Right renal cortex interstitium (tissue), 3 donors: ENCODE results near the gene PTN. TPM values are rescaled to one million over a fixed set of nuclear protein-coding genes. Genes with fewer than 3 reads are reported as not detected.
"Not testable (repeated sequence)": the region's sequence is repeated elsewhere in the genome, so short reads cannot be mapped to it uniquely, and the experiment has no call there.

Experiments
- DNase-seq, 3 donors: peaks; one replicate each; pipeline ENCODE4 v3.0.0-alpha.2; 2013; ENCODE audit warnings: low read depth in 3 of 3, low spot score in 2 of 3
- polyA plus RNA-seq, 3 donors: library from polyadenylated mRNA; unstranded; fragments of 120-200 nt; gene quantifications; one replicate each; pipeline ENCODE4 v1.2.1, GENCODE V29; 2013; ENCODE audit not compliant: insufficient read length in 3 of 3

The PTN gene
- polyA plus RNA-seq, 3 donors = 197 to 231 (median 216) TPM

DNA sequence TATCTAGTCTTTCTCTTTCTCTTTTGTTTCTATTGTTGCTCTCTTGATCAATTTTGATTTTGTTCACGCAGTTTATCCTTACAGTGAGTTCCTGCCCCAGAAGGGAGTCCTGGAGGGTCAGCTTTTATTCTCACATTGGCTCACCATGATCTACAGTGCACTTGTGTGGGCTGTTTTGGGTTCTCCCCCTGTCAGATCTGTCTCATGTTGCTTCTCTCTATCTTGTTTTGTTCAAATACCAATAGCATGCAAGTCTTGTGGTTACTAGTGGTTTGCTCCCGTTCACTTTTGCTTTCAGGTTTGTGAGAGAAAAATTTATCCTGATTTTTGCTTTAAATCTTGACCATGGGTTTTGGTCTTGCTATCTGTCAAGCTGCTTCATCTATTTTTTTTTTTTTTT is 74.3 kb downstream of the PTN start:
- no peak for DNase-seq

DNA sequence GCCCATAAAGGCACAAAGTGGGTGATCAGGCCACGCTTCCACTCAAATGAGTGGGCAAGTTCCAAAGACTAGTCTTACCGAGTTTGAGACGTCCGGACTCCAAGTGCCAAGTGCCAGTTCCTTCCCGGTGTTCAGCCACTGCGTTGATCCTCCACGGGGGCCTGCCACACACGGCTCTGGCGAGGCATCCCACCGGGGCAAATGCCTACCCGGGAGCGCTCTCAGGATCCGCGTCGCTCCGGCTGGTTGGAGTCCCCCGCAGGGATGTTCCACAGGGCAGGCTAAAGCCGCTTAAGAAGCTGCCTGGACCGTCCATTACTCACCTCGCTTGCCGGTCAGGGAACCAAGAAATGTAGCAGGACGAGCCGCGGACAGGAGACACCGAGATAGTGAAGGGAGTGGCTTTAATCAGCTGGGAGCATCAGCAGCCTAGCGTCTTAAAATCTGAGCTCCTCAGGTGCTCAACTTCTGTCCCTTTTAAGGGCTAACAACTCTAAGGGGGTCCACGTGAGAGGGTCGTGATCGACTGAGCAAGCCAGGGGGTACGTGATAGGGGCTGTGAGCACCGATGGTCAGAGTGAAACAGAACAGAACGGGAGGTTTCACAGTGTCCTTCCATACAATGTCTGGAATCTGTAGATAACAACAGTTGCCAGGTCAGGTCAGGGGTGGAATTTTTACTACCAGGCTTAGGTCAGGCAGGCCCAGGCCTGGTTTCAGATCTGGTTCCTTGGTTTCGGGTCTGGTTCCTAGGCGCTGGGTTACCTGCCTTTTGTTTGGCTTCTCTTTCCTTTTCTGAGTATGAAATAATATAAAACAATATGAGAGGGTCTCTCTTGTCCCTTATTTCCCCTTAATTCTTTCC is 75.3 kb downstream of the PTN start:
- not testable (repeated sequence) for DNase-seq

DNA sequence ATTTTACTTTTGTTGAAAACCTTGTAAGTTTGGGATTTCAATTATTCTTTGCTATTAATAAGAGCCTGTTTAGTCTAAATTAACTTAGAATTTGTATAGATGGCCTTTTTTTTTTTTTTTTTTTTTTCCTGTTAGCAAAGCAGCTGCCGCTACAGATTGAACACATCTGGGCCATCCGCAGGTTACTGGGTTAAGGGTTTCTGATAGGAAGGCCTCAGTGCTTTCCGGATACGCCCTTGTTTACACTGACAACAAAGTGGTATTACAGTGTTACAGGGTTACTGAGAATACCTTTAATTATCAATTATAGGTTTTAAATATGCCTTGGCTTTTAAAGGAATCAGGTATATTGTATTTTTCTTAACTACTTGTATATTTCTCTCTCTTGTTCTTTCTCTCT is 76.8 kb downstream of the PTN start:
- no peak for DNase-seq

- not testable (repeated sequence) for DNase-seq
Observed at GRCh38 chr7:137265480-137265879, 78.1 kb downstream of the PTN start.

DNA sequence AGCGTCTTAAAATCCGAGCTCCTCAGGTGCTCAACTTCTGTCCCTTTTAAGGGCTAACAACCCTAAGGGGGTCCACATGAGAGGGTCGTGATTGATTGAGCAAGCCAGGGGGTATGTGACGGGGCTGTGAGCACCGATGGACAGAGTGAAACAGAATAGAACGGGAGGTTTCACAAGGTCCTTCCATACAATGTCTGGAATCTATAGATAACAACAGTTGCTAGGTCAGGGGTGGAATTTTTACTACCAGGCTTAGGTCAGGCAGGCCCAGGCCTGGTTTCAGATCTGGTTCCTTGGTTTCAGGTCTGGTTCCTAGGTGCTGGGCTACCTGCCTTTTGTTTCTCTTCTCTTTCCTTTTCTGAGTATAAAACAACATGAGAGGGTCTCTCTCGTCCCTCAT is 80.9 kb downstream of the PTN start:
- DNase-seq = no peak

GRCh38 chr7:137258552-137258951 is 85.0 kb downstream of the PTN start:
- DNase-seq = no peak

GRCh38 chr7:137254766-137255165 is 88.8 kb downstream of the PTN start:
- no peak for DNase-seq

GRCh38 chr7:137245890-137246289 is 97.6 kb downstream of the PTN start:
- DNase-seq = no peak

DNA sequence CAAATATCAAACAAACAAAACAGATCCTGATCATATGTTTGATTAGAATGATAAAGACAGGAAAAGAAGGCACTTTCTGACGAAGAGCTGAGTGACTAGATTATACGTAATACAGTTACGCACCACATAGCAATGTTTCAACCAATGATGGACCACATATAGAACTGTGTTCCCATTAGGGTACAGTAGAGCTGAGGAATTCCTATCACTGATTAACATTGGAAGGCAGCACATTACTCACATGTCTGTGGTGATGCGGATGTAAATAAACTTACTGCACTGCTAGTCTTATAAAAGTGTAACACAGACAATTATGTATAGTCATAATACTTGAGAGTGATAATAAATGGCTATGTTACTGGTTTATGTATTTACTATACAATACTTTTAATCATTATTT is 98.3 kb downstream of the PTN start:
- no peak for DNase-seq

GRCh38 chr7:137243741-137244140 is 99.8 kb downstream of the PTN start:
- DNase-seq = no peak

DNA sequence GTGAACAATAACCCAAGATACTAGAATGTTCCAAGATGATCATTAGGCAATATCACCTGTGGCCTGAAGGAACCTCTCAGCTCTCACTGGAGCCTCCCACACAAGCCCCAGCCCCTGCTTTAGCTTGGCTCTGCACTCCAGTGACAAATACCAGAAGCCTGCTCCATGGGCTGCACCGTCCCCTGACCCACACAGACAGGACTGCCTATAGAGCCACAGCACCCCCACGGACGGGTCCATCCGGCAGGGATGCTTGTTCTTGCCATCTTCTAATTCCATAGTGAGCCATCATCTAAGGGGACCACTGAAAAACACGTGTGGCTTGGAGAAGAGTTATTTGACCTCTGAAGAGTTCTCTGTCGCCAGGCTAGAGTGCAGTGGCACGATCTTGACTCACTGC is 100.9 kb downstream of the PTN start:
- no peak for DNase-seq

- no peak for DNase-seq
Observed at GRCh38 chr7:137241655-137242360, 101.7 kb downstream of the PTN start.

GRCh38 chr7:137239186-137239585 is 104.3 kb downstream of the PTN start:
- not testable (repeated sequence) for DNase-seq

GRCh38 chr7:137235434-137235833 is 108.1 kb downstream of the PTN start:
- DNase-seq = no peak

DNA sequence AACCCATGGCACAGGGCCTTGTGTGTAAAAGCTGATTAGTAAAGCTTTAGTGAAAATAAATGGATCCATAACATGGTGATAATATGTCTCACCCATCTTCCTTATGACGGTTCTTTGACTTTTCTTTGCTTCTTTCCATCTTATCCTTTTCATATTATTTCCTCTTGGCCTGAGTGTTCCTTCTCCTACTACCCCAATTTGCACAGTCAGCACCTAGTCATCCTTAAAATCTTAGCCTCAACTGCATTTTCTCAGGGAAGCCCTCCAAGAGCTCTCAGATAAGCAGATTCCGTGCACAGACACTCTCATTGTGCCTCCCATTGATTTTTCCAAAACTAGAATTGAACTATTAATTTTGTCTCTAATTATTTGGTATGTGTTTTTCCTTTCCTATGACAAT is 112.4 kb downstream of the PTN start:
- no peak for DNase-seq

- DNase-seq = no peak
Observed at GRCh38 chr7:137221467-137221866, 122.1 kb downstream of the PTN start.

GRCh38 chr7:137213744-137214143 is 129.8 kb downstream of the PTN start:
- no peak for DNase-seq

- no peak for DNase-seq
Observed at GRCh38 chr7:137209151-137209817, 134.2 kb downstream of the PTN start.

DNA sequence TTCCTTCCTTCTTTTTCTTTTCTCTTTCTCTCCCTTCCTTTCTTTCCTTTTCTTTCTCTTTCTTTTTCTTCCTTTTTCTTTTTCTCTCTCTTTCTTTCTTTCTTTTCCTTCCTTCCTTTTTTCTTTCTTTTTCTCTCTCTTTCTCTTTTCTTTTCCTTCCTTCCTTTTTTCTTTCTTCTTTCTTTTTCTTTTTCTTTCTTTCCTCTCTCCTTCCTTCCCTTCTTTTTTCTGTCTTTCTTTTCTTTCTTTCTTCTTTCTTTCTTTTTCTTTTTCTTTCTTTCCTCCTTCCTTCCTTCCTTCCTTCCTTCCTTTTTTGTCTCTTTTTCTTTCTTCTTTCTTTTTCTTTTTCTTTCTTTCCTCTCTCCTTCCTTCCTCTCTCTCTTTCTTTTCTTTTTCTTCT is 136.8 kb downstream of the PTN start:
- DNase-seq = no peak

GRCh38 chr7:137204246-137204645 is 139.3 kb downstream of the PTN start:
- no peak for DNase-seq

- no peak for DNase-seq
Observed at GRCh38 chr7:137203351-137203750, 140.2 kb downstream of the PTN start.

DNA sequence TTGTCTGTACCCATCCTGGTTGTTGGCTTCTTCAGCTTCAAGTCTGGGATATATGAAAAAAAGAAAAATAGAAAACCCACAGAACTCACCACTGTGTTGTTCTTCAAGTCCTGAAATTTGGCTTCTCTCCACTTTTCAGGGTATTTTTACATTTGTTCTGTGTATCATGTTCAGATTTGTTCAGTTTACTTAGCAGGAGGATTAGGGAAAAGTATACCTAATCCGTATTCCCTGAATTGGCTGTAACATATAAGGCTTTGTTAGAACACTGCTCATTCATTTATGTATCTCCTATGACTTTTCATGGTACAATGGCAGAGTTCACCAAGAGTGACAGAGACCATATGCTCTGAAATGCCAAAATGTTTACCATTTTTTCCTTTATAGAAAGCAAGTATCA is 146.9 kb downstream of the PTN start:
- DNase-seq = no peak
